HEK293 (cell line): ENCODE measurements around the gene BCAT1.

Experiments used
- CTCF ChIA-PET: fragments of 350-600 bp; formaldehyde crosslinking; extraction: SDS; loops from one replicate; lab custom pipeline; 2021; ENCODE audit warnings: antibody characterized with exemption; lab: Yijun Ruan, JAX
- POLR2A ChIA-PET: fragments of 300-600 bp; formaldehyde crosslinking; extraction: SDS; loops from one replicate; lab custom pipeline; 2020; ENCODE audit warnings: antibody characterized with exemption, inconsistent platforms; lab: Yijun Ruan, JAX
- H3K27ac ChIP-seq: fragments of 200-500 bp; sonication (Bioruptor generic); 2 replicates; pipeline ENCODE4 v1.5.1; 2014; ENCODE audit warnings: low read depth, low read length, control low read depth, inconsistent platforms; ENCODE audit errors: extremely low read depth
- H3K36me3 ChIP-seq, 2 experiments: fragments of 200-500 bp in 1 of 2; sonication (Bioruptor generic) in 1 of 2; 1 replicate in 1 of 2; 2 replicates in 1 of 2; pipeline ENCODE4 v1.5.1; 2014 to 2017; ENCODE audit warnings: inconsistent platforms in 2 of 2, low read length in 2 of 2; ENCODE audit not compliant: control insufficient read depth in 2 of 2, insufficient read depth in 1 of 2
- H3K4me1 ChIP-seq: fragments of 200-500 bp; sonication (Bioruptor generic); 2 replicates; pipeline ENCODE4 v1.5.1; 2014; ENCODE audit warnings: mild to moderate bottlenecking, low read length, inconsistent platforms; ENCODE audit not compliant: control insufficient read depth, insufficient read depth
- H3K4me3 ChIP-seq: 2 replicates; pipeline ENCODE4 v1.5.1; 2011; ENCODE audit warnings: low read depth, mild to moderate bottlenecking, control low read depth, low read length, moderate library complexity
- H3K9me3 ChIP-seq: fragments of 200-500 bp; sonication (Bioruptor generic); 2 replicates; pipeline ENCODE4 v1.5.1; 2014; ENCODE audit warnings: low read depth, low read length, inconsistent platforms; ENCODE audit not compliant: control insufficient read depth, insufficient read depth
- IKZF3 ChIP-seq: fragments of 450-650 bp; IDR thresholded peaks from 2 replicates; pipeline ENCODE4 v1.5.0; 2018; ENCODE audit warnings: missing biosample characterization, mild to moderate bottlenecking, missing genetic modification characterization, moderate library complexity
- KLF16 ChIP-seq: fragments of 450-650 bp; formaldehyde crosslinking; IDR thresholded peaks from 2 replicates; pipeline ENCODE4 v1.5.1; 2017; ENCODE audit warnings: missing biosample characterization, missing genetic modification characterization
- MYNN ChIP-seq: fragments of 450-650 bp; formaldehyde crosslinking; IDR thresholded peaks from 2 replicates; pipeline ENCODE4 v1.5.1; 2016; ENCODE audit warnings: missing biosample characterization, missing genetic modification characterization, borderline replicate concordance
- ZBTB1 ChIP-seq: fragments of 450-650 bp; formaldehyde crosslinking; IDR thresholded peaks from 2 replicates; pipeline ENCODE4 v1.5.1; 2016; ENCODE audit warnings: missing biosample characterization, missing genetic modification characterization
- ZBTB20 ChIP-seq: fragments of 450-650 bp; formaldehyde crosslinking; IDR thresholded peaks from 2 replicates; pipeline ENCODE4 v1.5.1; 2016; ENCODE audit warnings: missing biosample characterization, missing genetic modification characterization
- ZBTB48 ChIP-seq: fragments of 450-650 bp; formaldehyde crosslinking; IDR thresholded peaks from 2 replicates; pipeline ENCODE4 v1.5.1; 2016; ENCODE audit warnings: missing biosample characterization, missing genetic modification characterization
- ZBTB7A ChIP-seq: fragments of 450-650 bp; formaldehyde crosslinking; IDR thresholded peaks from 2 replicates; pipeline ENCODE4 v1.5.1; 2016; ENCODE audit warnings: low read depth, missing biosample characterization, missing genetic modification characterization
- ZIC2 ChIP-seq: fragments of 450-650 bp; formaldehyde crosslinking; IDR thresholded peaks from 2 replicates; pipeline ENCODE4 v1.5.1; 2016; ENCODE audit warnings: missing biosample characterization, missing genetic modification characterization
- ZNF10 ChIP-seq: fragments of 450-650 bp; formaldehyde crosslinking; IDR thresholded peaks from 2 replicates; pipeline ENCODE4 v1.5.1; 2017; ENCODE audit warnings: missing biosample characterization, missing genetic modification characterization
- ZNF112 ChIP-seq: fragments of 450-650 bp; formaldehyde crosslinking; IDR thresholded peaks from 2 replicates; pipeline ENCODE4 v1.5.0; 2017; ENCODE audit warnings: missing biosample characterization, missing genetic modification characterization
- ZNF16 ChIP-seq: fragments of 450-650 bp; formaldehyde crosslinking; IDR thresholded peaks from 2 replicates; pipeline ENCODE4 v1.5.1; 2016; ENCODE audit warnings: low read depth, missing biosample characterization, missing genetic modification characterization
- ZNF473 ChIP-seq: fragments of 450-650 bp; formaldehyde crosslinking; IDR thresholded peaks from 2 replicates; pipeline ENCODE4 v1.5.1; 2017; ENCODE audit warnings: missing biosample characterization, missing genetic modification characterization
- ZNF521 ChIP-seq: fragments of 450-650 bp; formaldehyde crosslinking; IDR thresholded peaks from 2 replicates; pipeline ENCODE4 v1.5.1; 2017; ENCODE audit warnings: missing biosample characterization, mild to moderate bottlenecking, missing genetic modification characterization
- ZNF529 ChIP-seq: fragments of 450-650 bp; formaldehyde crosslinking; IDR thresholded peaks from 2 replicates; pipeline ENCODE4 v1.5.1; 2017; ENCODE audit warnings: missing genetic modification characterization, missing biosample characterization; ENCODE audit not compliant: insufficient replicate concordance
- ZNF548 ChIP-seq: fragments of 450-650 bp; formaldehyde crosslinking; IDR thresholded peaks from 2 replicates; pipeline ENCODE4 v1.5.1; 2016; ENCODE audit warnings: missing biosample characterization, missing genetic modification characterization
- ZNF747 ChIP-seq: fragments of 450-650 bp; formaldehyde crosslinking; IDR thresholded peaks from 2 replicates; pipeline ENCODE4 v1.5.1; 2016; ENCODE audit warnings: missing biosample characterization, missing genetic modification characterization
- ZNF785 ChIP-seq: fragments of 450-650 bp; formaldehyde crosslinking; IDR thresholded peaks from 2 replicates; pipeline ENCODE4 v1.5.1; 2016; ENCODE audit warnings: missing biosample characterization, missing genetic modification characterization
- ZNF837 ChIP-seq: fragments of 450-650 bp; formaldehyde crosslinking; IDR thresholded peaks from 2 replicates; pipeline ENCODE4 v1.5.1; 2016; ENCODE audit warnings: missing biosample characterization, missing genetic modification characterization
- TF ChIP-seq, protein P1 (sequence below): fragments of 450-650 bp; formaldehyde crosslinking; conservative IDR thresholded peaks from 2 replicates; pipeline ENCODE4 v1.5.1; 2016; ENCODE audit warnings: low read depth, missing biosample characterization, missing genetic modification characterization
- TF ChIP-seq, protein P2 (sequence below): fragments of 450-650 bp; formaldehyde crosslinking; IDR thresholded peaks from 2 replicates; pipeline ENCODE4 v1.5.1; 2017; ENCODE audit warnings: missing biosample characterization, missing genetic modification characterization

The BCAT1 gene

DNA sequence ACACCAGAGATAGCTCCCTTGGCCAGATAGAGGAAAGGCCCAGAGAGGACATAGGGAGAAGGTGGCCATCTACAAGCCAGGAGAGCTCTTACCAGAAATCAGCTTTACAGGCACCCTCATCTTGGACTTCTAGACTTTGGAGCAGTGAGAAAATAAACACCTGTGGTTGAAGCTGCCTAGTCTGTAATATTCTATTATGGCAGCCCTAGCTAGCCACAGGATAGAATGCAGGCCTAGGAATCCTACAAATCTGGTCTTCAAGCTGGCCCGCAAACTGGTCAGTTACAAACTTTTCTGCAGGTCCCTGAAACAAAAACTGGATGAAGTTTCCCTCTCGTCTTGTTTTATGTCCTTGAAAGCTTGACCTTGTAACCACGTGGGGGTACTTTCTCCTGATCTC, 92.4 kb downstream of the BCAT1 start (continued):
- TF ChIP-seq, protein P1, sequence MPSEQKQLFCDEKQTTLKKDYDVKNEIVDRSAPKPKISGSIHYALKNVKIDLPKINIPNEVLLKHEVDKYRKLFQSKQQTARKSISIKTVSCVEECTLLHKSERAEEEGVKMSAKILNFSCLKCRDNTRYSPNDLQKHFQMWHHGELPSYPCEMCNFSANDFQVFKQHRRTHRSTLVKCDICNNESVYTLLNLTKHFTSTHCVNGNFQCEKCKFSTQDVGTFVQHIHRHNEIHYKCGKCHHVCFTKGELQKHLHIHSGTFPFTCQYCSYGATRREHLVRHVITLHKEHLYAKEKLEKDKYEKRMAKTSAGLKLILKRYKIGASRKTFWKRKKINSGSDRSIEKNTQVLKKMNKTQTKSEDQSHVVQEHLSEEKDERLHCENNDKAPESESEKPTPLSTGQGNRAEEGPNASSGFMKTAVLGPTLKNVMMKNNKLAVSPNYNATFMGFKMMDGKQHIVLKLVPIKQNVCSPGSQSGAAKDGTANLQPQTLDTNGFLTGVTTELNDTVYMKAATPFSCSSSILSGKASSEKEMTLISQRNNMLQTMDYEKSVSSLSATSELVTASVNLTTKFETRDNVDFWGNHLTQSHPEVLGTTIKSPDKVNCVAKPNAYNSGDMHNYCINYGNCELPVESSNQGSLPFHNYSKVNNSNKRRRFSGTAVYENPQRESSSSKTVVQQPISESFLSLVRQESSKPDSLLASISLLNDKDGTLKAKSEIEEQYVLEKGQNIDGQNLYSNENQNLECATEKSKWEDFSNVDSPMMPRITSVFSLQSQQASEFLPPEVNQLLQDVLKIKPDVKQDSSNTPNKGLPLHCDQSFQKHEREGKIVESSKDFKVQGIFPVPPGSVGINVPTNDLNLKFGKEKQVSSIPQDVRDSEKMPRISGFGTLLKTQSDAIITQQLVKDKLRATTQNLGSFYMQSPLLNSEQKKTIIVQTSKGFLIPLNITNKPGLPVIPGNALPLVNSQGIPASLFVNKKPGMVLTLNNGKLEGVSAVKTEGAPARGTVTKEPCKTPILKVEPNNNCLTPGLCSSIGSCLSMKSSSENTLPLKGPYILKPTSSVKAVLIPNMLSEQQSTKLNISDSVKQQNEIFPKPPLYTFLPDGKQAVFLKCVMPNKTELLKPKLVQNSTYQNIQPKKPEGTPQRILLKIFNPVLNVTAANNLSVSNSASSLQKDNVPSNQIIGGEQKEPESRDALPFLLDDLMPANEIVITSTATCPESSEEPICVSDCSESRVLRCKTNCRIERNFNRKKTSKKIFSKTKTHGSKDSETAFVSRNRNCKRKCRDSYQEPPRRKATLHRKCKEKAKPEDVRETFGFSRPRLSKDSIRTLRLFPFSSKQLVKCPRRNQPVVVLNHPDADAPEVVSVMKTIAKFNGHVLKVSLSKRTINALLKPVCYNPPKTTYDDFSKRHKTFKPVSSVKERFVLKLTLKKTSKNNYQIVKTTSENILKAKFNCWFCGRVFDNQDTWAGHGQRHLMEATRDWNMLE (tag by site-specific recombination): no peak
- TF ChIP-seq MYNN (tag by site-specific recombination): no peak

DNA sequence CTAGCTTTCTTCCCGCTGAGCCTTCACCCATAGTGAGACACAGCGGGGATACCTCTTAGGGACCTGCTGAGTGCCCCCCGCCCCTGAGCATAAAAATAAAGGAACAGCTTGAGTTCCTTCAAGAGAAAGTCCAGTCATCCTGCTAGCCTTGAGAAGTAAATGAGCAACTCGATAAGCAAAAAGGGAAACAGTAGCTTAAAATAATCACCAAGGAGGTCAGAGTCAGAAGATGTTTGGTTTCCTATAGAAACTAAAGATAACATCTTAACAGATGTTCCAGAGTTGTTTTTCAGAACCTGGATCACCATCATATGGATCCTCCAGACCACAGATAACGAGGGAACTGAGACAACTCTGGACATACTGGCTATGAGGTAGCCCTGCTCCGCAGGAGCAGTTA, 94.0 kb downstream of the BCAT1 start:
- no peaks in the 10 kb centered on the region for H3K4me1 ChIP-seq
- H3K27ac ChIP-seq: no peak overlapping the region
- POLR2A ChIA-PET: no interaction called here
- H3K9me3 ChIP-seq: no peaks in the 10 kb centered on the region
- TF ChIP-seq ZBTB1 (tag by site-specific recombination): no peak
- peak; percentile 71 for TF ChIP-seq ZIC2
- no peak for TF ChIP-seq ZNF521 (tag by site-specific recombination)
- no peak for TF ChIP-seq ZBTB48 (tag by site-specific recombination)
- no peak for TF ChIP-seq ZNF548 (tag by site-specific recombination)
- no peak for TF ChIP-seq ZNF10 (tag by site-specific recombination)
- CTCF ChIA-PET: interaction anchor here (0.7 to 1.7 kb wide), 2 partner anchors 91 to 280 kb away, joined by 3 to 4 read pairs; no protein-coding TSS in a partner anchor
- H3K36me3 ChIP-seq: no peaks in the 10 kb centered on the region
- no peak overlapping the region for H3K4me3 ChIP-seq

DNA sequence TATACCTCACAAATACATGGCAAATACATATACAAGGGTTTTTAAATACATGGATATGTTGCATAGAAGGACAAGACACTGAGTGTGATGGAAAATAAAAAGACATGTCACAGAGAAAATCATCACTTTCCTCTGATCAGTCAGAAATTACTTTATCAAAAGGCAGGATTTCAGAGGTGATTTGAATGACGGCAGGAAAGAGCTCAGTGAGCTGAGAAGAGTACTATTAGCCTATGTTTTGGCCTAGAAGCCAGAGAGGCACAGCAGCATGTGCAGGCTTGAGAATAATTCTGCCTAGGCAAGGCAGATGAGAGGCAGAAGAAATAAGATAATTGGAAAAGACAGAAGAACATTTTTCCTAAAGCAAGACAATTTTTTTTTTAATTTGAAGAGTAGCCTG, 94.9 kb downstream of the BCAT1 start:
- Histone ChIP-seq H3K4me1 (no peaks in the 10 kb centered on the region), H3K27ac (no peak overlapping the region), H3K36me3 (no peaks in the 10 kb centered on the region), H3K4me3 (no peak overlapping the region), H3K9me3 (no peaks in the 10 kb centered on the region)
- POLR2A ChIA-PET: no interaction called here
- no peak for TF ChIP-seq KLF16 (tag by site-specific recombination)
- TF ChIP-seq ZNF785: no peak
- TF ChIP-seq IKZF3 (tag by site-specific recombination): no peak
- TF ChIP-seq ZNF16 (tag by site-specific recombination): no peak
- TF ChIP-seq ZNF837: no peak
- TF ChIP-seq ZNF747 (tag by site-specific recombination): no peak
- no peak for TF ChIP-seq ZNF112 (tag by site-specific recombination)
- no peak for TF ChIP-seq ZBTB7A
- TF ChIP-seq ZBTB20: no peak
- no peak for TF ChIP-seq ZNF473 (tag by site-specific recombination)
- CTCF ChIA-PET: interaction anchor here (0.7 to 1.7 kb wide), 4 partner anchors 12 to 281 kb away, joined by 3 to 4 read pairs (median 3); no protein-coding TSS in a partner anchor

DNA sequence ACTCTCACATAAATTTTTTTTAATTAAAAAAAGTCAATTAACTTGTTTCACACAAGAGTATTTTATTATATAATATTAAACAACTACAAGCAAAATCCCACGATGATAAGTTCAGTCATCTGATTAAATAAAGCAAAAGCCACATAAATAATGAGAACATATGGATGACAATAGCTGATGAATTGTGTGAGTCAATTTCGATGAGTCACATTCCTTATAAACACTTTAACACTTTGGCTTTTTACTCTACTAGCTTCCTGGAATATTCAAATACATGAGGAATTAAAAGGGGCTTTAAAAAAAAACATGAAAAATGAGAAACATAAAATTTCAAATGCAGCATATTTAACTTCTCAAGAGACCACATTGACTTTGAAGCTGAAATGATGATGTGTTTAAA, 95.3 kb downstream of the BCAT1 start:
- TF ChIP-seq ZNF529 (tag by site-specific recombination): no peak
- TF ChIP-seq, protein P2, sequence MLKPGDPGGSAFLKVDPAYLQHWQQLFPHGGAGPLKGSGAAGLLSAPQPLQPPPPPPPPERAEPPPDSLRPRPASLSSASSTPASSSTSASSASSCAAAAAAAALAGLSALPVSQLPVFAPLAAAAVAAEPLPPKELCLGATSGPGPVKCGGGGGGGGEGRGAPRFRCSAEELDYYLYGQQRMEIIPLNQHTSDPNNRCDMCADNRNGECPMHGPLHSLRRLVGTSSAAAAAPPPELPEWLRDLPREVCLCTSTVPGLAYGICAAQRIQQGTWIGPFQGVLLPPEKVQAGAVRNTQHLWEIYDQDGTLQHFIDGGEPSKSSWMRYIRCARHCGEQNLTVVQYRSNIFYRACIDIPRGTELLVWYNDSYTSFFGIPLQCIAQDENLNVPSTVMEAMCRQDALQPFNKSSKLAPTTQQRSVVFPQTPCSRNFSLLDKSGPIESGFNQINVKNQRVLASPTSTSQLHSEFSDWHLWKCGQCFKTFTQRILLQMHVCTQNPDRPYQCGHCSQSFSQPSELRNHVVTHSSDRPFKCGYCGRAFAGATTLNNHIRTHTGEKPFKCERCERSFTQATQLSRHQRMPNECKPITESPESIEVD (tag by site-specific recombination): peak; percentile 23; the same call in 1 of the 2 replicates
- ChIA-PET POLR2A (no interaction called here), CTCF (interaction anchor here (0.7 to 3.1 kb wide), 4 partner anchors 8 to 94 kb away, joined by 3 to 16 read pairs (median 4); no protein-coding TSS in a partner anchor)
- Histone ChIP-seq H3K27ac (no peak overlapping the region), H3K4me3 (no peak overlapping the region), H3K36me3 (no peaks in the 10 kb centered on the region), H3K9me3 (no peaks in the 10 kb centered on the region), H3K4me1 (no peaks in the 10 kb centered on the region)
